ENCODE measurements around the gene ZNF547.

ZNF547 gene

DNA sequence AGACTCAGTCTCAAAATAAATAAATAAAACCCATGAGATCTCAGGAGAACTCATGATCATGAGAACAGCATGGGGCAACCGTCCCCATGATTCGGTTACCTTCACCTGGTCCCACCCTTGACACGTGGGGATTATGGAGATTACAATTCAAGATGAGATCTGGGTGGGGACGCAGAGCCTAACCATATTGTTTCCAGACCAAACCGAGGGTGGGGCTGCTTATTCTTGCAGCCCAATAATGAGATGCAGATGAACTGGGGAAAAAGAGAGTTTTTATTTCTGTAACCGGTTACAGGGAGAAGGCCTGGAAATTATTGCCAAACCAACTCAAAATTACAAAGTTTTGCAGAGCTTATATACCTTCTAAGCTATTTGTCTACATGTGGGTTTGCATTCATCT is 12.8 kb downstream of the ZNF547 start:
- no peak for DNase-seq

GRCh38 chr19:57377498-57378146 is 14.3 kb downstream of the ZNF547 start:
- DNase-seq: no peak

DNA sequence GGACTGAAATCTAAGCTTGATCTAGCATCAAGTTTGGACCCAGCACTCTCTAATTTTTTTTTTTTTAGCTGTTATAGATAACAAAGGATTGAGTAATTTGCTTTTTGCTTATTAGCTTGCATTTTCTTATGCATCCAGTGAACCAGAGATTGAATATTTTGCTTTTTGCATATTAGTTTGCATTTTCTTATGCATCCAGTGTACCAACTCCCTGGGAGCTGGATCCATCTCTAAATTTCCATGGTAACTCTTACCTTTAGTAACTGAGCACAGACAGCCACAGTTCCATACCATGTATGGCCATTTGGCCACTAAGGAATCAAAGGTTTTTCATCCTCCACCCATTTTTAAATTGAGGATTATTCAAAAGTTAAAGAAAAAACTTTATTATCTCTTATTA is 17.6 kb downstream of the ZNF547 start:
- no peak for DNase-seq

DNA sequence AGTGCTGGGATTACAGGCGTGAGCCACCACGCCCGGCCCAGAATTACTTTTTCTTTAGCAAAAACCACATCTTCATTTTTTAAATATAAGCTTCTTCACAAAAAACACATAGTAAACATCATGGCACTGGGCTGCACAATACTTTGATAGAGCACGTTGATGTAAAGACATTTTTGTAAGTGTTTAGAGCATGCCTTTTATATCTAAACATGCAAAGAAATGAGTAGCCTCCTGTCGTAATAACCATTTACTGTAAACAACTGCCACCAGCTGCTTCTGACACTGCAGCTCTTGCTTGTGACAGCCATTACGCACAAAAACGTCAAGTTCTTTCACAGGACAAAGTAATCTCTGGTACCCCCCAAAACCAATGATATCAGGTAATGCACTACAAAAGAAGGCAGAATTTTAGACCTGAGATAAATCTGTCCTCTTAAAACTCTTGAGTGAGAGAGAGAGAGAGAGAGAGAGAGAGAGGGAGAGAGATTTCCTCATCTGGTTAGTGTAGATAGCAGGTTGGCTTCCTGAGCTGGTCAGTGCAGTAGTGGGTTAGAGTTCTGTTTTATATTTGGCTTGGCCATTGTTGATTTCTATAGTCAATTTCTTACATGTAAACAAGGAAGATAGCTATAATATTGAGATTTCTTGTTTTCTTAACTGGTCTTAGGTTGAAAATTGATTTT is 19.6 kb downstream of the ZNF547 start:
- DNase-seq: no peak

GRCh38 chr19:57389194-57389729 is 25.9 kb downstream of the ZNF547 start:
- DNase-seq: no peak

- DNase-seq: peak; percentile 98
Measured at GRCh38 chr19:57389730-57390598, 26.6 kb downstream of the ZNF547 start, which contains the start of gene ZNF548. Gene ZNF548 (plus strand): TSS chr19:57389854. CDS start chr19:57390100, 246 bp downstream.

- DNase-seq: no peak
Measured at GRCh38 chr19:57395710-57396109, 32.4 kb downstream of the ZNF547 start.

- no peak for DNase-seq
Measured at GRCh38 chr19:57398868-57399267, 35.5 kb downstream of the ZNF547 start.

- DNase-seq: no peak
Measured at GRCh38 chr19:57403737-57404563, 40.6 kb downstream of the ZNF547 start.

DNA sequence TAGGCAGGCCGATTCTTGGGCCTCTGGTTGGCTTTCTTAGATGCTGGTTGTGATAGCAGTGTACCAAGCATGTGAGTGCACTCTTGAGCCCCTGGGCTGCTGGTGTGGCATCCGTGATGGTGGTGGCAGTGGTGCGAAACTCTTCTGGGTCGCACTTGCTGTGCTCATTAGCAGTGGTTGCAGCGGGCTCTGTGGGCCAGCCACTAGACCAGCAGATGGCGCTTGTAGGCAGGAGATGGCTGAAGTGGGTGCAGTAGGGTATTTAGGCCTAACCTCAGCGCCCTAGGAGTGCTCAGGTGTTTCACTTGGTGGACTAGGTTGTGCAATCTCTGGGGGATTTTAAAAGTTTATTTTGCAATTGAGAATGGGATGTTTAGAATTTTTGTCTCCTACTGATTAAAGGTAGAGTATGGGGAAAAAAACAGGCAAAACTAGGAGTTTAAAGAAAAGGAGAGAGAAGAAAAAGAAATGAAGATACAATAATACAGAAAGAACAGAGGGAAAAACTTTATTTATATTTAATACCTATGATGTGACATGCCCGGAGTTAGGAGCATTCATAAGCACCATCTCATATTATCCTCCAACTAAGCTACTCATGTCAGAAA is 43.3 kb downstream of the ZNF547 start:
- DNase-seq: peak; percentile 84

GRCh38 chr19:57410877-57411671 is 47.7 kb downstream of the ZNF547 start, which contains the start of gene ZNF17:
Gene ZNF17 (plus strand): TSS chr19:57411161. CDS start chr19:57413616, 2,455 bp downstream.
- peak; percentile 92 for DNase-seq

DNA sequence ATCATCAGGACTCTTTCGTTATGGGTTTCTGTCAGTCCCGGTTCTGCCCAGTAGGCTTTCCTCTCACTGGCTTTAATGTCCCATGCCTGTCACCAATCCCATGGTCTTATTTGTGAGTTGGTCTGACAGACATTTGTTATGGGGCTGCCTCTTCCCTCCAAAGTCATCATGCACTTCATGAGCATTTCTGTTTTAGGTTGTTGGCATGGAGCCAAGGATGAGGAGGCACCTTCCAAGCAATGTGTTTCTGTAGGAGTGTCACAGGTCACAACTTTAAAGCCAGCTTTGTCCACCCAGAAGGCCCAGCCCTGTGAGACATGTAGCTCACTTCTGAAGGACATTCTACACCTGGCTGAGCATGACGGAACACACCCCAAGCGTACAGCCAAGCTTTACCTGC is 56.1 kb downstream of the ZNF547 start:
- no peak for DNase-seq

DNA sequence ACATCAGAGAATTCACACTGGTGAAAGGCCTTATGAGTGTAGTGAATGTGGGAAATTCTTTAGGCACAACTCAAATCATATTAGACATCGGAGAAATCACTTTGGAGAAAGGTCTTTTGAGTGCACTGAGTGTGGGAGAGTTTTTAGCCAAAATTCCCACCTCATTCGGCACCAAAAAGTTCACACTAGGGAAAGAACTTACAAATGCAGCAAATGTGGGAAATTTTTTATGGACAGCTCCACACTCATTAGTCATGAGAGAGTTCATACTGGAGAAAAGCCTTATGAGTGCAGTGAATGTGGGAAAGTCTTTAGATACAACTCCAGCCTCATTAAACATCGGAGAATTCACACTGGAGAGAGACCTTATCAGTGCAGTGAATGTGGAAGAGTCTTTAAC is 57.7 kb downstream of the ZNF547 start:
- no peak for DNase-seq

All from NCI-H748 treated with DMSO at 0.1 percent for 48 hours (cell line).